HepG2 (cell line): ENCODE measurements around the gene SLC44A4. TPM values are rescaled to one million over a fixed set of nuclear protein-coding genes. Genes with fewer than 3 reads are reported as not detected.

Experiments
- HOXA5 ChIP-seq: sonication (generic); formaldehyde crosslinking; IDR thresholded peaks from 2 replicates; pipeline ENCODE4 v1.4.0; 2020; ENCODE audit warnings: missing genetic modification reagents
- PRMT3 ChIP-seq: sonication (generic); formaldehyde crosslinking; IDR thresholded peaks from 2 replicates; pipeline ENCODE4 v1.8.1; 2022; ENCODE audit warnings: low read depth, mild to moderate bottlenecking, moderate library complexity, missing genetic modification reagents, borderline replicate concordance
- SKIL ChIP-seq: sonication (generic); formaldehyde crosslinking; IDR thresholded peaks from 2 replicates; pipeline ENCODE4 v1.8.0; 2022; ENCODE audit warnings: missing genetic modification reagents, mild to moderate bottlenecking, moderate library complexity, borderline replicate concordance
- ZNF335 ChIP-seq: sonication (generic); formaldehyde crosslinking; IDR thresholded peaks from 2 replicates; pipeline ENCODE4 v1.4.0; 2020; ENCODE audit warnings: missing genetic modification reagents
- ZNF800 ChIP-seq: sonication (generic); formaldehyde crosslinking; IDR thresholded peaks from 2 replicates; pipeline ENCODE4 v1.4.0; 2020; ENCODE audit warnings: missing genetic modification reagents
- polyA plus RNA-seq, 8 experiments: library from polyadenylated mRNA; depleted of rRNA in 3 of 8; stranded (reverse) in 7 of 8; unstranded in 1 of 8; fragments of >200 nt; fragmentation: Illumina TruSeq in 4 of 8; extraction: Trizol in 4 of 8; gene quantifications; 2 replicates each; pipeline versions ENCODE4 v1.2.1 to v1.2.3, GENCODE V29; 2011 to 2016; ENCODE audit warnings: low read depth in 4 of 8, missing spikeins in 1 of 8, mixed read lengths in 1 of 8; ENCODE audit not compliant: insufficient read depth in 1 of 8
- total RNA-seq, 5 experiments: library from RNA; depleted of rRNA; stranded (reverse); fragments of >200 nt; fragmentation: Illumina TruSeq; extraction: Trizol; gene quantifications; 2 replicates each; pipeline ENCODE4 v1.2.3, GENCODE V29; 2016; ENCODE audit warnings: low read depth in 1 of 5
- TF ChIP-seq, protein P1 (sequence below): sonication (generic); formaldehyde crosslinking; IDR thresholded peaks from 2 replicates; pipeline ENCODE4 v1.8.1; 2023; ENCODE audit warnings: mild to moderate bottlenecking, missing genetic modification reagents

The SLC44A4 gene
- total and polyA plus RNA-seq, 2 of the 13 experiments (the other 11 are each of a cell fraction or from before 2014, with no cell fraction given), result 3.5 to 5.9 TPM

GRCh38 chr6:31898383-31899011, 19.7 kb upstream of the SLC44A4 start (continued):
- TF ChIP-seq, protein P1, sequence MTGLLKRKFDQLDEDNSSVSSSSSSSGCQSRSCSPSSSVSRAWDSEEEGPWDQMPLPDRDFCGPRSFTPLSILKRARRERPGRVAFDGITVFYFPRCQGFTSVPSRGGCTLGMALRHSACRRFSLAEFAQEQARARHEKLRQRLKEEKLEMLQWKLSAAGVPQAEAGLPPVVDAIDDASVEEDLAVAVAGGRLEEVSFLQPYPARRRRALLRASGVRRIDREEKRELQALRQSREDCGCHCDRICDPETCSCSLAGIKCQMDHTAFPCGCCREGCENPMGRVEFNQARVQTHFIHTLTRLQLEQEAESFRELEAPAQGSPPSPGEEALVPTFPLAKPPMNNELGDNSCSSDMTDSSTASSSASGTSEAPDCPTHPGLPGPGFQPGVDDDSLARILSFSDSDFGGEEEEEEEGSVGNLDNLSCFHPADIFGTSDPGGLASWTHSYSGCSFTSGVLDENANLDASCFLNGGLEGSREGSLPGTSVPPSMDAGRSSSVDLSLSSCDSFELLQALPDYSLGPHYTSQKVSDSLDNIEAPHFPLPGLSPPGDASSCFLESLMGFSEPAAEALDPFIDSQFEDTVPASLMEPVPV (CRISPR knock-in tag), result no peak
- peak; percentile 26; the same call in 1 of the 2 replicates for TF ChIP-seq HOXA5 (CRISPR knock-in tag)
- TF ChIP-seq SKIL, result no peak
- no peak for TF ChIP-seq PRMT3 (CRISPR knock-in tag)
- 0 out of 2 replicates have a peak, but pooled peaks have one; percentile 39 for TF ChIP-seq ZNF800 (CRISPR knock-in tag)
- TF ChIP-seq ZNF335 (CRISPR knock-in tag), result peak; percentile 98
- TF ChIP-seq, all 625 proteins: peak for 56
